ENCODE results near the gene FNDC1. TPM values are rescaled to one million over a fixed set of nuclear protein-coding genes. Genes with fewer than 3 reads are reported as not detected.

Gene FNDC1
- total and polyA plus RNA-seq, 10 of the 15 experiments (the other 5 are each of a cell fraction or from before 2014, with no cell fraction given) = not detected

GRCh38 chr6:159301810-159302593 lies 132.8 kb downstream of the FNDC1 start:
- Histone ChIP-seq H2AFZ (ENCODE audit: control insufficient read depth, low read depth, low read length) (no peak overlapping the region), H3K9me3 (replicated peaks; ENCODE audit: control insufficient read depth, insufficient read depth, low read length) (no peaks in the 10 kb centered on the region), H3K4me2 (ENCODE audit: control insufficient read depth, insufficient read depth) (no peak overlapping the region), H4K20me1 (ENCODE audit: control insufficient read depth, insufficient read depth) (no peaks in the 10 kb centered on the region), H3K79me2 (ENCODE audit: control insufficient read depth, insufficient read depth, low read length) (no peaks in the 10 kb centered on the region), H3K27ac (ENCODE audit: control insufficient read depth, insufficient read depth) (no peak overlapping the region), H3K36me3 (ENCODE audit: control insufficient read depth in 2 of 2, insufficient read depth in 2 of 2, low read length in 1 of 2) (no peaks in the 10 kb centered on the region), H3K27me3 (replicated peaks in 1 of 2; ENCODE audit: control insufficient read depth in 2 of 2, insufficient read depth in 2 of 2, low read length in 1 of 2) (peaks cover 0 to 2% of the 10 kb centered on the region in 2 experiments; a peak in 3 of 4 replicates), H3K9ac (ENCODE audit: control insufficient read depth, insufficient read depth, low read length) (no peak overlapping the region), H3K4me3 (no peak overlapping the region), H3K4me1 (ENCODE audit: control insufficient read depth, insufficient read depth, low read length) (no peaks in the 10 kb centered on the region)
- FAIRE-seq (no peak), ATAC-seq (no peak), DNase-seq (ENCODE audit: low read depth, low spot score) (no peak)
- ChIA-PET RAD21 (ENCODE audit: unreplicated experiment) (no interaction called here), POLR2A (no interaction called here), SMC1A (ENCODE audit: uncharacterized antibody, unreplicated experiment) (no interaction called here), CTCF (interaction anchor here (0.8 to 0.9 kb wide), 2 partner anchors 22 to 49 kb away, joined by 3 to 4 read pairs; no protein-coding TSS in a partner anchor)
- BruUV-seq (replicated peaks) = no TSS peak
- intact Hi-C loops (cut with micrococcal nuclease; ENCODE audit: unreplicated experiment) = no loop called here
- no peak for TF ChIP-seq MXI1 (IDR thresholded peaks at IDR 0.05; ENCODE audit: low read depth, low read length)
- no peak for TF ChIP-seq SMARCA5 (IDR thresholded peaks at IDR 0.05)
- no peak for TF ChIP-seq SIX5 (IDR thresholded peaks at IDR 0.05; ENCODE audit: low read depth, low read length, severe bottlenecking)
- TF ChIP-seq POLR2AphosphoS5 (IDR thresholded peaks at IDR 0.05; ENCODE audit: low read length) = no peak
- TF ChIP-seq ESRRA (IDR thresholded peaks at IDR 0.05; ENCODE audit: low read length) = no peak
- TF ChIP-seq RELA (IDR thresholded peaks at IDR 0.05; ENCODE audit: borderline replicate concordance, partially characterized antibody) = no peak
- no peak for TF ChIP-seq NKRF (conservative IDR thresholded peaks at IDR 0.05)
- TF ChIP-seq ZBTB33 (IDR thresholded peaks at IDR 0.05) = no peak
- TF ChIP-seq RCOR1 (conservative IDR thresholded peaks at IDR 0.05; ENCODE audit: low read depth, low read length) = no peak
- no peak for TF ChIP-seq ATF7 (IDR thresholded peaks at IDR 0.05; ENCODE audit: low read depth)
- no peak for TF ChIP-seq CREB1 (IDR thresholded peaks at IDR 0.05; ENCODE audit: low read depth)
- TF ChIP-seq CTCF (IDR thresholded peaks at IDR 0.05 in 2 of 3, conservative IDR thresholded peaks at IDR 0.05 in 1 of 3; ENCODE audit: control insufficient read depth in 2 of 3, extremely low read depth in 1 of 3, insufficient read depth in 1 of 3, low read depth in 3 of 3, low read length in 3 of 3) = no peak
- no peak for TF ChIP-seq HDGF (IDR thresholded peaks at IDR 0.05)
- no peak for TF ChIP-seq ZNF207 (IDR thresholded peaks at IDR 0.05; ENCODE audit: borderline replicate concordance)
- in situ Hi-C loops (cut with MboI) = no loop called here
- 51% methylated on average over 7 of the region's 7 CpGs for WGBS (ENCODE audit: insufficient coverage, insufficient replicate concordance, low lambda C conversion rate, missing lambda C conversion rate)
